HG03196 (cell line): ENCODE results near the gene KHDRBS1.
"Not testable (repeated sequence)": the region's sequence is repeated elsewhere in the genome, so short reads cannot be mapped to it uniquely, and the experiment has no call there.

Source experiments
- ATAC-seq: cut with Tn5 transposase; IDR thresholded peaks from one replicate; pipeline ENCODE4 v1.9.1; 2021; ENCODE audit not compliant: unreplicated experiment

The KHDRBS1 gene

GRCh38 chr1:32012709-32013385 is 821 bp upstream of the KHDRBS1 start:
- ATAC-seq, result no peak

- peak; percentile 27 for ATAC-seq
Observed at GRCh38 chr1:32014199-32014947, 705 bp downstream of the KHDRBS1 start.

- ATAC-seq, result no peak
Observed at GRCh38 chr1:32014948-32015273, 1.2 kb downstream of the KHDRBS1 start.

GRCh38 chr1:32020339-32020738 is 6.7 kb downstream of the KHDRBS1 start:
- no peak for ATAC-seq

GRCh38 chr1:32021574-32022018 is 7.9 kb downstream of the KHDRBS1 start:
- not testable (repeated sequence) for ATAC-seq

- no peak for ATAC-seq
Observed at GRCh38 chr1:32023351-32023750, 9.7 kb downstream of the KHDRBS1 start.

GRCh38 chr1:32025515-32025914 is 11.8 kb downstream of the KHDRBS1 start:
- ATAC-seq, result no peak

- no peak for ATAC-seq
Observed at GRCh38 chr1:32028746-32029145, 15.1 kb downstream of the KHDRBS1 start.

- ATAC-seq, result no peak
Observed at GRCh38 chr1:32031578-32032274, 18.1 kb downstream of the KHDRBS1 start.

GRCh38 chr1:32032275-32032615 is 18.6 kb downstream of the KHDRBS1 start:
- no peak for ATAC-seq

GRCh38 chr1:32035119-32035518 is 21.5 kb downstream of the KHDRBS1 start:
- no peak for ATAC-seq

GRCh38 chr1:32040711-32041110 is 27.0 kb downstream of the KHDRBS1 start:
- ATAC-seq, result no peak

GRCh38 chr1:32042330-32042729 is 28.7 kb downstream of the KHDRBS1 start:
- ATAC-seq, result no peak

GRCh38 chr1:32044234-32044633 is 30.6 kb downstream of the KHDRBS1 start:
- ATAC-seq, result no peak

GRCh38 chr1:32045772-32046171 is 32.1 kb downstream of the KHDRBS1 start:
- ATAC-seq, result no peak

GRCh38 chr1:32047701-32048100 is 34.0 kb downstream of the KHDRBS1 start:
- ATAC-seq, result no peak

GRCh38 chr1:32048440-32048839 is 34.8 kb downstream of the KHDRBS1 start:
- no peak for ATAC-seq

- ATAC-seq, result no peak
Observed at GRCh38 chr1:32051706-32052105, 38.0 kb downstream of the KHDRBS1 start.

GRCh38 chr1:32052887-32053286 is 39.2 kb downstream of the KHDRBS1 start:
- ATAC-seq, result no peak

GRCh38 chr1:32055416-32055815 is 41.7 kb downstream of the KHDRBS1 start:
- ATAC-seq, result no peak

- ATAC-seq, result no peak
Observed at GRCh38 chr1:32056598-32056997, 42.9 kb downstream of the KHDRBS1 start.

GRCh38 chr1:32060914-32061313 is 47.2 kb downstream of the KHDRBS1 start:
- ATAC-seq, result no peak
